GM19351 (cell line): ENCODE measurements around the gene BRD4.

Experiments
- ATAC-seq: cut with Tn5 transposase; IDR thresholded peaks from one replicate; pipeline ENCODE4 v1.9.1; 2021; ENCODE audit warnings: mild to moderate bottlenecking, moderate library complexity; ENCODE audit not compliant: unreplicated experiment

The BRD4 gene

GRCh38 chr19:15268928-15269253 is 63.4 kb downstream of the BRD4 start:
- no peak for ATAC-seq

- ATAC-seq: no peak
These were observed 64.0 kb downstream of the BRD4 start for GRCh38 chr19:15268192-15268927.

GRCh38 chr19:15266683-15267082 is 65.7 kb downstream of the BRD4 start:
- ATAC-seq: no peak

- no peak for ATAC-seq
These were observed 66.5 kb downstream of the BRD4 start for GRCh38 chr19:15265850-15266248.

- no peak for ATAC-seq
These were observed 67.0 kb downstream of the BRD4 start for GRCh38 chr19:15265214-15265849.

GRCh38 chr19:15264933-15265206 is 67.5 kb downstream of the BRD4 start:
- ATAC-seq: no peak

- no peak for ATAC-seq
These were observed 68.0 kb downstream of the BRD4 start for GRCh38 chr19:15264061-15264932.

GRCh38 chr19:15263361-15263985 is 68.9 kb downstream of the BRD4 start:
- ATAC-seq: no peak

- ATAC-seq: no peak
These were observed 70.3 kb downstream of the BRD4 start for GRCh38 chr19:15262011-15262410.

GRCh38 chr19:15260939-15261338 is 71.4 kb downstream of the BRD4 start:
- ATAC-seq: no peak

- no peak for ATAC-seq
These were observed 72.4 kb downstream of the BRD4 start for GRCh38 chr19:15259907-15260306.

- ATAC-seq: no peak
These were observed 74.6 kb downstream of the BRD4 start for GRCh38 chr19:15257782-15258181.

- ATAC-seq: no peak
These were observed 75.5 kb downstream of the BRD4 start for GRCh38 chr19:15256708-15257331.

GRCh38 chr19:15255359-15255990 is 76.9 kb downstream of the BRD4 start:
- ATAC-seq: no peak

GRCh38 chr19:15254547-15254946 is 77.8 kb downstream of the BRD4 start:
- ATAC-seq: no peak

- no peak for ATAC-seq
These were observed 78.8 kb downstream of the BRD4 start for GRCh38 chr19:15253513-15253912.

- ATAC-seq: no peak
These were observed 79.3 kb downstream of the BRD4 start for GRCh38 chr19:15253061-15253460.

GRCh38 chr19:15252398-15253018 is 79.8 kb downstream of the BRD4 start:
- no peak for ATAC-seq

GRCh38 chr19:15251749-15252397 is 80.5 kb downstream of the BRD4 start:
- no peak for ATAC-seq
